Osteoblast (primary cell): ENCODE data around the gene CHD9. TPM values are rescaled to one million over a fixed set of nuclear protein-coding genes. Genes with fewer than 3 reads are reported as not detected.

Experiments
- DNase-seq: peaks from one replicate; pipeline ENCODE4 v3.0.0; 2011; ENCODE audit warnings: low spot score, mixed read lengths; ENCODE audit not compliant: insufficient read length; ENCODE audit errors: missing footprints
- H2AFZ ChIP-seq: 2 replicates; pipeline ENCODE4 v1.6.0; 2011; ENCODE audit warnings: mild to moderate bottlenecking, low read length
- H3K27ac ChIP-seq: 2 replicates; pipeline ENCODE4 v1.5.1; 2011; ENCODE audit warnings: mild to moderate bottlenecking, low read depth, low read length, moderate library complexity
- H3K27me3 ChIP-seq: 2 replicates; pipeline ENCODE4 v1.6.0; 2012; ENCODE audit warnings: mild to moderate bottlenecking, control low read depth, inconsistent platforms, low read length, moderate library complexity; ENCODE audit not compliant: insufficient read depth
- H3K36me3 ChIP-seq: 2 replicates; pipeline ENCODE4 v1.5.1; 2011; ENCODE audit warnings: mild to moderate bottlenecking, low read length, control low read depth, moderate library complexity; ENCODE audit not compliant: insufficient read depth
- H3K4me1 ChIP-seq: 2 replicates; pipeline ENCODE4 v1.5.1; 2011; ENCODE audit warnings: mild to moderate bottlenecking, low read length, control low read depth, moderate library complexity; ENCODE audit not compliant: insufficient read depth
- H3K4me2 ChIP-seq: 2 replicates; pipeline ENCODE4 v1.6.0; 2011; ENCODE audit warnings: mild to moderate bottlenecking, low read length; ENCODE audit not compliant: insufficient read depth
- H3K4me3 ChIP-seq: fragments of 200-600 bp; sonication (generic); 3 replicates; pipeline ENCODE4 v1.5.1; 2012; ENCODE audit warnings: mild to moderate bottlenecking, low read length, inconsistent platforms; ENCODE audit not compliant: insufficient read depth
- H3K79me2 ChIP-seq: 2 replicates; pipeline ENCODE4 v1.6.0; 2012; ENCODE audit warnings: mild to moderate bottlenecking, low read length, control low read depth, inconsistent platforms; ENCODE audit not compliant: insufficient read depth
- H3K9me3 ChIP-seq: 2 replicates; pipeline ENCODE4 v1.5.1; 2011; ENCODE audit warnings: low read depth, low read length, control low read depth
- H4K20me1 ChIP-seq: 2 replicates; pipeline ENCODE4 v1.6.0; 2012; ENCODE audit warnings: mild to moderate bottlenecking, low read length, control low read depth; ENCODE audit not compliant: insufficient read depth
- CTCF ChIP-seq: IDR thresholded peaks from 2 replicates; pipeline ENCODE4 v1.5.1; 2011; ENCODE audit warnings: mild to moderate bottlenecking, low read depth, low read length, moderate library complexity; ENCODE audit errors: extremely low read depth
- small RNA-seq: library from RNA; depleted of rRNA; stranded (forward); fragments of <200 nt; gene quantifications from one replicate; pipeline ENCODE3, GENCODE V24; 2012
- total RNA-seq: library from RNA; depleted of rRNA; stranded (reverse); fragments of >200 nt; gene quantifications from 2 replicates; pipeline ENCODE4 v1.2.3, GENCODE V29; 2012

Gene CHD9
- total RNA-seq, 1 donor, result 83.6 TPM

DNA sequence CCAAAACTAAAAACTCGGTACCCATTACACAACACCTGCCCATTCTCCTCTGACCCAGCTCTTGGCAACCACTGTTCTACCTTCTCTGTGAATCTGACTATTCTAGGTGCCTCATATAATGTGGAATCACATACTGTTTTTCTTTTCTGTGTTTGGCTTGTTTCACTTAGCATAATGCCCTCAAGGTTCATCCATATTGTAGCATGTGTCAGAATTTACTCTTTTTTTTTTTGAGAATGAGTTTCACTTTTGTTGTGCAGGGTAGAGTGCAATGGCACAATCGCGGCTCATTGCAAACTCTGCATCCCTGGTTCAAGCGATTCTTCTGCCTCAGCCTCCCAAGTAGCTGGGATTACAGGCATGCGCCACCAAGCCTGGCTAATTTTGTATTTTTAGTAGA lies 320.0 kb downstream of the CHD9 start:
- Histone ChIP-seq H3K27me3 (peaks cover 38% of the 10 kb centered on the region), H3K9me3 (no peaks in the 10 kb centered on the region), H3K79me2 (no peaks in the 10 kb centered on the region), H3K4me3 (no peak overlapping the region), H3K4me2 (no peak overlapping the region), H3K27ac (no peak overlapping the region), H2AFZ (no peak overlapping the region), H3K36me3 (no peaks in the 10 kb centered on the region), H4K20me1 (no peaks in the 10 kb centered on the region), H3K4me1 (no peaks in the 10 kb centered on the region)
- DNase-seq, result peak; percentile 46
- no peak for TF ChIP-seq CTCF

DNA sequence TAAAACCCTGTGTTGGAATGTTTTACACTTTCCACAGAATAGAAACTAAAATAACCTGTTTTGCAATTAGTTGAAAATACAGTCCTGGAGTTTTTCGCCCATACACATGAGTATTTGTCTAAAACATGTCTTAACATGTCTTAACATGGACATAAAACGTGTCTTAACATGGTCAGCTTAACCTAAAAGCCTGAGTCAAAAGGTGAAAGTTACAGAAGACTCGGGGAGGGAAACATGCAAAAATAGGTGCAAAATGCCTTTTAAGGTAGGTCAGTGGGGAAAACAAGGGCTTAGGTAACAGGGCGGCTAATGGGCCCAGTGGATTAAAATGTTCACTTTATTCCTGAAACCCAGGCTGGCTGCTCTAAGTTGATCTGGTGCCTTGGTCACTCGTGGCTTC lies 323.3 kb downstream of the CHD9 start:
- Histone ChIP-seq H3K4me2 (no peak overlapping the region), H2AFZ (no peak overlapping the region), H3K4me3 (no peak overlapping the region), H3K36me3 (no peaks in the 10 kb centered on the region), H4K20me1 (no peaks in the 10 kb centered on the region), H3K79me2 (no peaks in the 10 kb centered on the region), H3K4me1 (no peaks in the 10 kb centered on the region), H3K27ac (no peak overlapping the region), H3K27me3 (peaks cover 15% of the 10 kb centered on the region), H3K9me3 (no peaks in the 10 kb centered on the region)
- no peak for TF ChIP-seq CTCF
- peak; percentile 3 for DNase-seq

Small RNA genes lying within 50 kb of the gene (small RNA-seq; reads per million reads assigned to genes)
- gene RF01210 (not detected), gene RNA5SP427 (not detected)

Other genes starting within 250 kb of the CHD9 start
- gene CHD9NB, start 2.1 kb upstream of the CHD9 start, total RNA-seq, result 1.1 and 2.1 TPM in 2 replicates